Measurements from ENCODE around the gene GPR162.

GPR162 gene

DNA sequence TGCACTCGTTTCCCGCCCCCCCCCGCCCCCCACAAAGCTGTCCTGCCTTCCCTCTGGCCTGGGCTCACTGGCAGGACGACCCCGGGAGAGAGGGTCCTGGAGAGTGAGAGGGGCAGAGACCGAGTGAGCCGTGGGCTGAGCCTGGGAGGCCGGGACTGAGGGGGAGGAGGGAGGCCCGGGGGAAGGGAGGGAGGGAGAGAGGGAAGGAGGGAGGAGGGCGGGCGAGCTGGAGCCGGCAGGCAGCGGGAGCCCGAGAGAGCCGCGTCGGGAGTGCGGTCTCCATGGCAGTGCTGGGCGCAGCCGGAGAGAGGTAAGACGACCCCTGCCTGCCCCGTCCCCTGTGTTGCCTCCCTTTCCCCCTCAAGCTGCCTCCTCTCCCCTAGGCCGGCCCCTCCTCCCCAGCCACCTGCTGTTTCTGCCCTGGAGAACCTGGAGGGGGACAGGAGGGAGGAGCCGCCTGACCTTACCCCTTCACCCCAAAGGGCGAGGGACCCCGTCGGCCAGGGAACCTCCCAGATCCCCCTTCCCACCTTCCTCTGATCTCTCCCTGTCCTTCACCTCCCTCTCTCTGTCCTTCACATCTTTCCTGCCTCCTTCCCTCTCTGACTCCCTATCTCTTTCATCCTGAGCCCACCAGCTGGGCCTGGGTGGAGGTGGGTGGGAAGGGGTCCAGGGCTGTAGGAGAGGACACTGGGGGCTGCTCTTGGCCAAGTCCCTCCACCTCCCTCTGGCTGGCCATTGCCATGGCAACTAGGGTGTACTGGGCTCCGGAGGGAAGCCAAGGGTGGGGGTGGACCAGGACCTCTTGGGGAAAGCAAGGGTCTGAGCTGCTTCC lies at the start of gene GPR162:
TSS of gene GPR162 (plus strand) at position 231 of the 835 bp plus-strand sequence. CDS start 2,078 bp downstream, outside the sequence.
- no peak for DNase-seq

DNA sequence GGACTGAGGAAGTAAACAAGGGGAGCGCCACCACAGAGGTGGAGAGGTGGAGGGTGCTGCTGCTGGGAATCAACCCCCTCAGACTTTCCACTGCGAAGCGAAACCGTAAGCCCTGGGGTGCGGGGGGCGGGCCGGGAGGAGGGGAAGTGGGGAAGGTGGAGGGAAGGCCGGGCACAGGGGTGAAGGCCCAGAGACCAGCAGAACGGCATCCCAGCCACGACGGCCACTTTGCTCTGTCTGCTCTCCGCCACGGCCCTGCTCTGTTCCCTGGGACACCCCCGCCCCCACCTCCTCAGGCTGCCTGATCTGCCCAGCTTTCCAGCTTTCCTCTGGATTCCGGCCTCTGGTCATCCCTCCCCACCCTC lies 49.3 kb upstream of the GPR162 start, which contains the start of gene LAG3:
TSS of gene LAG3 (plus strand) at position 190 of the 365 bp plus-strand sequence. CDS start 333 bp downstream, outside the sequence.
- DNase-seq, result peak; percentile 59

DNA sequence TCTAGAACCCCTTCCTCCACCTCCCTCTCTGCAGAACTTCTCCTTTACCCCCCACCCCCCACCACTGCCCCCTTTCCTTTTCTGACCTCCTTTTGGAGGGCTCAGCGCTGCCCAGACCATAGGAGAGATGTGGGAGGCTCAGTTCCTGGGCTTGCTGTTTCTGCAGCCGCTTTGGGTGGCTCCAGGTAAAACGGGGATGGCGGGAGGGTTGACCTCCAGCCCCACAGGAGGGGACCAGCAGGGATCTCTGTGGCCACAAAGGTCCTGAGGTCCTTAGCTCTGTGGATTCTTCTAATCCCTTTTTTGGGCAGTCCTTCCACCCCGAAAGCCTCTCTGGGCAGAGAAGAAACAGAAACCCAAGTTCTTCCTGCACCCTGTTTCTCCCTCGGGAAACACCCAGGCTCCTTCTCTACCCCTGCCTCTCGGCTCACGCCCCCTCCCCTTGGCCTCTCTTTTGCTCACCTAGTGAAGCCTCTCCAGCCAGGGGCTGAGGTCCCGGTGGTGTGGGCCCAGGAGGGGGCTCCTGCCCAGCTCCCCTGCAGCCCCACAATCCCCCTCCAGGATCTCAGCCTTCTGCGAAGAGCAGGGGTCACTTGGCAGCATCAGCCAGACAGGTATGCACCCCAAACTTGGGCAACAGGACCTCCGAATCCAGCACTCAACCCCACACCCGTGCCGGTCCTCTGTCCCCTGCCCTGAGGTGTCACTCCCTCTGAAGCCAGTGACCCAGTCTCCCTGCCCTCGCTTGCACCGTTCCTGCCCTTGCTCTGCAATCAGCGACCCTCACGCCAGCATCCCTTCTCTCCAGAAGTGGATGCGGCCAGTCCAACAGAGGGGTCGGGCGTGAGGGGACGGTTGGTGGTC lies 48.7 kb upstream of the GPR162 start:
- DNase-seq, result no peak

GRCh38 chr12:6773590-6774351 lies 47.9 kb upstream of the GPR162 start:
- DNase-seq, result peak; percentile 53

DNA sequence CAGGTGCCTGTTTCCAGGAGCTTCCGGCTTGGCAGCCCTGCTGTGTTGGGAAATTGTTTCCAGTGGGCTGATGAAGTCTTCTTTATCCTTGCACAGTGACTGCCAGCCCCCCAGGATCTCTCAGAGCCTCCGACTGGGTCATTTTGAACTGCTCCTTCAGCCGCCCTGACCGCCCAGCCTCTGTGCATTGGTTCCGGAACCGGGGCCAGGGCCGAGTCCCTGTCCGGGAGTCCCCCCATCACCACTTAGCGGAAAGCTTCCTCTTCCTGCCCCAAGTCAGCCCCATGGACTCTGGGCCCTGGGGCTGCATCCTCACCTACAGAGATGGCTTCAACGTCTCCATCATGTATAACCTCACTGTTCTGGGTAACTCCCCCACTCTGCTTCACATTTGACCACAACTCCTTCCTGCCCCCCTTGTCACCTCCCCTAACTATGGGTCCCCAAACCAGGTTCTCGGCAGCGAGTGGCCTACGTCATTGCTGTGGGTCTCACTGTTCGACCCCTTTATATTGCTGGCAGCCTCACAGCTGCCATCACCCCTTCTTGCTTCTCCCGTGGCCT lies 47.0 kb upstream of the GPR162 start:
- no peak for DNase-seq

DNA sequence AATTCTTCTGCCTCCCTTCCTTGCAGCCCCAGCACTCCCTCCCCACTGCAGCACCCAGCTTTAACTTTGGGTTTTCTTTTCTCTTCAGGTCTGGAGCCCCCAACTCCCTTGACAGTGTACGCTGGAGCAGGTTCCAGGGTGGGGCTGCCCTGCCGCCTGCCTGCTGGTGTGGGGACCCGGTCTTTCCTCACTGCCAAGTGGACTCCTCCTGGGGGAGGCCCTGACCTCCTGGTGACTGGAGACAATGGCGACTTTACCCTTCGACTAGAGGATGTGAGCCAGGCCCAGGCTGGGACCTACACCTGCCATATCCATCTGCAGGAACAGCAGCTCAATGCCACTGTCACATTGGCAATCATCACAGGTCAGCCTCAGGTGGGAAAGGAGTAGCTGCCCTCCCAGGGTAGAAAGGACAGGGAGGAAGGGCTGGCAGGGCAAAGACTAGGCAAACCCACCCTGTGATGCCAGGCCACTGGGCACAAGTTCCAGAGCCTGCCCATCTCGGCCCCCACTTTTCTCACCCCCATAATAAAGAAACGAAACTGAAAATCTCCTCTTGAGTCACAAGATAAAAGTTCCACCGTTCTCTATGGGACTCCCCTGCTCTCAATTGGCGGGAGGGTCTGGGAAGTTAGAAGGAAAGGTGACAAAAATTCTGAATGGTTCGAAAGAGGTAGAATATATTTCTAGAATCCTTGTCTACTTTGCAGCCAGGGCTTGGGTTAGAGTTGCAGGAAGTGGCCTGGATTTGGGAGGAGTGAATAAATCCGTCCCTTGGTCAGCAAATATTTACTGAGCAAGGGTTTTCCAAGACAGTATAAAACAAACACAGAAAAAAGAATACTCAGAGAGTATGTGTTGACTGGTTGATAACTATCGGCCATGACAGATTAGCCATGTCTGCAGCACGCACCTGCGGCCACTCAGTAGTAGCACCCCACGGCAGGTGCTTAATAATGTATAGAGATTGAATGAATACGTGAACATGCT lies 46.1 kb upstream of the GPR162 start:
- DNase-seq, result no peak

- DNase-seq, result no peak
These were observed 44.2 kb upstream of the GPR162 start for GRCh38 chr12:6777386-6777785.

DNA sequence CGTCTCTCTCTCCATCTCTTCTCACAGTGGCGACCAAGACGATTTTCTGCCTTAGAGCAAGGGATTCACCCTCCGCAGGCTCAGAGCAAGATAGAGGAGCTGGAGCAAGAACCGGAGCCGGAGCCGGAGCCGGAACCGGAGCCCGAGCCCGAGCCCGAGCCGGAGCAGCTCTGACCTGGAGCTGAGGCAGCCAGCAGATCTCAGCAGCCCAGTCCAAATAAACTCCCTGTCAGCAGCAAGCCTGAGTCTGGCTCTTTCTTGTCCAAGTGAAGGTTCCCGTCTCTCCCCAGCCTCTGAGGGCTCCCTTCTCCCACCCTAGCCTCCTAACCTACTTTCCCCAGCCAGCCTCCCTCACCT lies 43.4 kb upstream of the GPR162 start:
- no peak for DNase-seq

- peak; percentile 89 for DNase-seq
These were observed 42.8 kb upstream of the GPR162 start for GRCh38 chr12:6778574-6779550.

DNA sequence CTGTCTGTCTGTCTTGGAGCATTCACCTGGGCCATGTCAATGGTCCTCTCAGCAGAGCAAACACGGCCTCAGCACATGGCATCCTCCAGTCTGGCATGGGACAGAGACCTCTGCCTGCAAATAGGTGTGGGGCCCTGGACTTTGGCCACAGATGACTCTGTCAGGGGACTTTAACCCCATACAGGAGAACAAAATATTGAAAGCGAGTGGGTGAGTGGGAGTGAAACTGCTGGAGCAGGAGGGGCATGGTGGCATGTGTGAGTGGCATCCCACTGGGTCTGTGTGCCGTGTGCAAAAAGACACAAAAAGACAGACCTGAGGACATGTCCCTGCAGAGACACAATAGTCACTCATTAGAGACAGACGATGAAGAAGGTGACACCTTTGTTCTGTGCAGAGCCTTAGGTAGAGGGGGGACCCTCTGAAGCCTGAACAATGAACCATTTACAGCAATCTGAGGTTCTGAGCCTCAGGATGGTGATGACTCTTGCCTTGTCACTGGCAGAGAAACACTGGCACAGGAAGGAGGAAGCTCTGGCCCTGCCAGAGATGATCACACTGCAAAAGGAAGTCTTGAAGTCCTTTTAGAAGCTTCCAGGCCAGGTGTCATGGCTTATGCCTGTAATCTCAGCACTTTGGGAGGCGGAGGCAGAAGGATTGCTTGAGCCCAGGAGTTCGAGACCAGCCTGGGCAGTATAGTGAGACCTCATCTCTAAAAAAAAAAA lies 41.8 kb upstream of the GPR162 start:
- no peak for DNase-seq

DNA sequence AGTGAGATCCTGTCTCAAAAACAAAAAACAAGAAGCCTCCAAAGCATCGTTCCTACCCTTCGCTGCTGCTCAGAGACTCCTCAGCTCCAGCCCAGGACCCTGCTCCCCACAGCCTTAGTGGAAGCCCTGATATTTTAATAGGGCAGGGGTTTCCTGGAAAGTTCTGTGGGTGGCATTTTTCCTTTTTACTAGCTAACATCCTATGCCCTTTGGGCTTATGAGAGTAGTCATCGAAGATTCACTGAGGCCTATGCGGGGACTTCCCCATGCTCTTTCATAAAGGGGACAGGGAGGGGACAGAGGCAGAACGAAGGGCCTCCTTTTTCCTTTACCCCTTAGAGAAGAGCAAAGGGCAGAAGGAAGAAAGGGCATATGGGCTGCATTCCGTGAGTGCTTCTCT lies 41.0 kb upstream of the GPR162 start:
- DNase-seq, result no peak

DNA sequence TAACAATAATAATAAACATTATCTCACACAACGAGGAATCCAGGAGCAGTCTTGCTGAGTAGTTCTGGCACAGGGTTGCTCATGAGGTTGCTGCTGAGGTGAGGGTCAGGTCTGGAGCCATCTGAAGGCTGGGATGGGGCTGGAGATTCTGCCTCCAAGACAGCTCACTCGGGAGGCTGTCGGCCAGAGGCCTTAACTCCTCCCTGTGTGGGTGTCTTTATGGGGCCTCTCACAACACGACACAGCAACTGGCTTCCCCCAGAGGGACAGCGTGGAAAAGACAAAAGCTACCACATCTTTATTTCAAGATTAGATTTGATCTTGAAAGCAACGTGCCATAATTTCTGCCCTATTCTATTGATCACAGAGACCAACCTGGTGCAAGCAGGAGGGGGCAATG lies 39.5 kb upstream of the GPR162 start:
- DNase-seq, result no peak

DNA sequence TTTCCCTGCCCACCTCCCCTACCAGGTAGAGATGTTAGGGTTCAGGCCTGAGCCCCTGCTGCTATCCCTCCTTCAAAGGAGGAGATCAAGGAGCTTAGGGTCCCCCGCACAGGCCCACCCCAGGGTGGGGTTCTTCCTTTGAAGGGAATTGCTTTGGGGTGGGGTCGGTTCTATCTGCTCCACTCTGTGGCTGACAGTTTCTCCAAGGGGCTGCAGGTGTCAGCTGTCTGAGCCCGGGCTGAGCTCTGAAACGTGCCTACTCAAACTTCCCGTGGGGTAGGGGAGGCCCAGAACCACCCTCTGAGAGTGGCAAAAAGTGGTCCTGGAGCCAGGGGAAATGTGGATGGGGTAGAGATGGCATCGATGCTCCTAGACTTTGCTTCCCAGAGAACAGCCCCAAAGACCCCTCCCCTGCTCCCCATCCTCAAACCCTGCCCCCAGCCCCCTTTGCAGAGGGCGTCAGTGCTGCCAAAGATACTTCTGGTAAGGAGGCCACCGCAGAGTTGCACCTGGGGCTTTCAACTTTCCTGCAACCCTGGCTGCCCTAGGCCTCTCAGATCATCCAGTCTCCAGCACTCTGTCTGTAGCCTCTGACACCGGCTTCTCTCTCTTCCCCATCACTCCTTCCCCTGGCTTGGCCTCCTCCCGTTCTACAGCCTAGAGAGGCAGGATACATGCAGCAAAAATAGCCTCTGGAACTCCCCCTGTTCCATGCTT lies 38.6 kb upstream of the GPR162 start:
- no peak for DNase-seq

DNA sequence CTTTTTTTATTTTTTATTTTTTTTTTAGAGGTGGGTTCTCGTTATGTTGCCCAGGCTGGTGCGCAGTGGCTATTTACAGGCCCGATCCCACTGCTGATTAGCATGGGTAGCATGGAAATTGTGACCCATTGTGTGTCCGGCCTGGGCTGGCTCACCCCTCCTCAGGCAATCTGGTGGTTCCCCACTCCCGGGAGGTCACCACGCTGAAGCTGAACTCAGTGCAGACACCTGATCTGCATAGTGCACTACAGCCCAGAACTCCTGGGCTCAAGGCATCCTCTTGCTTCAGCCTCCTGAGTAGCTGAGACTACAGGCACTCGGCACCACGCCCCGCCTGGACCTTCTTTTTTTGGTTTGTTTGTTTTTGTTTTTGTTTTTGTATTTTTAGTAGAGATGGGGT lies 37.8 kb upstream of the GPR162 start:
- no peak for DNase-seq

- no peak for DNase-seq
These were observed 37.3 kb upstream of the GPR162 start for GRCh38 chr12:6784296-6784695.

- no peak for DNase-seq
These were observed 36.9 kb upstream of the GPR162 start for GRCh38 chr12:6784761-6785160.

- no peak for DNase-seq
These were observed 35.1 kb upstream of the GPR162 start for GRCh38 chr12:6786416-6787094.

DNA sequence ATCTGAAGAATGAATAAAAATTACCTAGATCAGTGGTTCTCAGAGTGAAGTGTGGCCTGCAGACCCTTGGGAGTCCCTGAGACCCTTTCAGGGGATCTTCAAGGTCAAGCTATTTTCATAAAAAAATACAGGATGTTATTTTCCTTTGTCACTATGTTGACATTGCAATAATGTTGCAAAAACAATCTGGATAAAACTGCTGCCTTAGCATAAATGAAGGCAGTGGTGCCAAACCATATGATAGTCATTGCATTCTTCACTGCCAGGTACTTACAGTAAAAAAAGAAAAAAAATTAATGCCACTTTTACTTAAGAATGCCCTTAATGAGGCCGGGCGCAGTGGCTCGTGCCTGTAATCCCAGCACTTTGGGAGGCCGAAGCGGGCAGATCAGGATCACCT lies 34.3 kb upstream of the GPR162 start:
- no peak for DNase-seq

All from activated naive CD4-positive, alpha-beta T cell treated with Interleukin-2 at 50 U/mL for 16 hours (primary cell).